Keratinocyte (primary cell): Measurements from ENCODE around the gene TMEM25. TPM values are rescaled to one million over a fixed set of nuclear protein-coding genes. Genes with fewer than 3 reads are reported as not detected.

Source experiments
- DNase-seq: peaks from one replicate; pipeline ENCODE4 v3.0.0-alpha.2; 2011; ENCODE audit warnings: low read depth, missing footprints, low spot score
- FAIRE-seq: peaks from 2 replicates; lab custom pipeline; 2011; peaks lifted over from hg19 to GRCh38; lab: Jason Lieb, UNC
- H2AFZ ChIP-seq: 2 replicates; pipeline ENCODE4 v1.6.0; 2012; ENCODE audit warnings: low read length, control low read depth, inconsistent platforms; ENCODE audit not compliant: control insufficient read depth
- H3K27ac ChIP-seq: 2 replicates; pipeline ENCODE4 v1.5.1; 2011; ENCODE audit warnings: low read length; ENCODE audit not compliant: control insufficient read depth, insufficient read depth
- H3K27me3 ChIP-seq: 3 replicates; pipeline ENCODE4 v1.6.0; 2011; ENCODE audit warnings: low read length; ENCODE audit not compliant: control insufficient read depth, insufficient read depth; ENCODE audit errors: extremely low read depth
- H3K36me3 ChIP-seq, 2 experiments: 2 replicates in 1 of 2; 3 replicates in 1 of 2; pipeline ENCODE4 v1.5.1; 2011; ENCODE audit warnings: low read length in 2 of 2, mild to moderate bottlenecking in 1 of 2; ENCODE audit not compliant: control insufficient read depth in 2 of 2, insufficient read depth in 2 of 2; ENCODE audit errors: extremely low read depth in 1 of 2
- H3K4me1 ChIP-seq: 3 replicates; pipeline ENCODE4 v1.5.1; 2011; ENCODE audit warnings: low read length; ENCODE audit not compliant: control insufficient read depth, insufficient read depth; ENCODE audit errors: extremely low read depth
- H3K4me2 ChIP-seq: 3 replicates; pipeline ENCODE4 v1.6.0; 2011; ENCODE audit warnings: low read depth, low read length; ENCODE audit not compliant: control insufficient read depth, insufficient read depth; ENCODE audit errors: extremely low read depth
- H3K4me3 ChIP-seq, 3 experiments: fragments of 200-600 bp in 1 of 3; sonication (generic) in 1 of 3; 2 replicates in 2 of 3; 3 replicates in 1 of 3; pipeline ENCODE4 v1.5.1; 2011 to 2016; ENCODE audit warnings: low read length in 3 of 3, mild to moderate bottlenecking in 3 of 3, control low read depth in 2 of 3, inconsistent platforms in 1 of 3, low read depth in 1 of 3, mixed read lengths in 1 of 3, mixed run types in 1 of 3, moderate library complexity in 1 of 3; ENCODE audit not compliant: control insufficient read depth in 2 of 3, insufficient read depth in 2 of 3; ENCODE audit errors: extremely low read depth in 1 of 3
- H3K79me2 ChIP-seq: 2 replicates; pipeline ENCODE4 v1.6.0; 2012; ENCODE audit warnings: low read length; ENCODE audit not compliant: control insufficient read depth, insufficient read depth
- H3K9ac ChIP-seq: 3 replicates; pipeline ENCODE4 v1.6.0; 2011; ENCODE audit warnings: low read length; ENCODE audit not compliant: control insufficient read depth, insufficient read depth; ENCODE audit errors: extremely low read depth
- H3K9me1 ChIP-seq: 3 replicates; pipeline ENCODE4 v1.6.0; 2011; ENCODE audit warnings: low read length; ENCODE audit not compliant: control insufficient read depth, insufficient read depth; ENCODE audit errors: extremely low read depth
- H3K9me3 ChIP-seq: 2 replicates; pipeline ENCODE4 v1.5.1; 2012; ENCODE audit warnings: low read depth, low read length; ENCODE audit not compliant: control insufficient read depth
- H4K20me1 ChIP-seq: 3 replicates; pipeline ENCODE4 v1.6.0; 2011; ENCODE audit warnings: low read length; ENCODE audit not compliant: control insufficient read depth, insufficient read depth; ENCODE audit errors: extremely low read depth
- CTCF ChIP-seq, 3 experiments: IDR thresholded peaks in 1 of 3; conservative IDR thresholded peaks in 1 of 3; optimal IDR thresholded peaks in 1 of 3; 2 replicates in 2 of 3; 3 replicates in 1 of 3; pipeline versions ENCODE3 to v1.5.1; 2011; ENCODE audit warnings: low read length in 3 of 3, mild to moderate bottlenecking in 3 of 3, moderate library complexity in 2 of 3, control low read depth in 1 of 3, inconsistent platforms in 1 of 3; ENCODE audit not compliant: insufficient read depth in 2 of 3; ENCODE audit errors: extremely low read depth in 1 of 3
- EZH2 ChIP-seq: IDR thresholded peaks from one replicate; pipeline ENCODE4 v1.6.1; 2012; ENCODE audit warnings: inconsistent platforms, mild to moderate bottlenecking, low read length, moderate library complexity
- dilution Hi-C: fragments of 300-500 bp; cut with MboI; formaldehyde crosslinking; loops from one replicate; pipeline ENCODE4 v1.7.0; 2020; ENCODE audit warnings: low sequenced_read_pairs; ENCODE audit not compliant: extremely low pct_ligation_motif_present
- polyA plus RNA-seq, 5 experiments: library from polyadenylated mRNA; depleted of rRNA in 3 of 5; stranded (reverse) in 3 of 5; stranded (forward) in 1 of 5; unstranded in 1 of 5; fragments of >200 nt; gene quantifications; 1 replicate in 1 of 5; 2 replicates in 3 of 5; 3 replicates in 1 of 5; pipeline versions ENCODE4 v1.2.1 to v1.2.3, GENCODE V29; 2011 to 2012; ENCODE audit warnings: missing spikeins in 2 of 5, low read depth in 1 of 5, low replicate concordance in 1 of 5

Gene TMEM25
- polyA plus RNA-seq, 1 donor (not counting 4 experiments of a cell fraction or from before 2014, with no cell fraction given): 12.9 TPM

- Histone ChIP-seq H3K4me1 (no peaks in the 10 kb centered on the region), H4K20me1 (no peaks in the 10 kb centered on the region), H3K36me3 (peaks cover 15 to 20% of the 10 kb centered on the region in 2 experiments), H3K79me2 (no peaks in the 10 kb centered on the region), H3K27ac (no peak overlapping the region), H3K9me1 (no peaks in the 10 kb centered on the region), H2AFZ (no peak overlapping the region), H3K9me3 (no peaks in the 10 kb centered on the region), H3K9ac (no peak overlapping the region), H3K4me2 (no peak overlapping the region), H3K27me3 (no peaks in the 10 kb centered on the region), H3K4me3 (no peak overlapping the region)
- FAIRE-seq (no peak), DNase-seq (no peak)
- dilution Hi-C loops: no loop called here
- no peak for TF ChIP-seq CTCF (optimal IDR thresholded peaks at IDR 0.05 in 1 of 3, IDR thresholded peaks at IDR 0.05 in 1 of 3, conservative IDR thresholded peaks at IDR 0.05 in 1 of 3; ENCODE audit: extremely low read depth in 1 of 3, insufficient read depth in 2 of 3, low read length in 3 of 3)
- TF ChIP-seq EZH2: no peak
Observed at GRCh38 chr11:118484405-118484804, 46.6 kb upstream of the TMEM25 start.

GRCh38 chr11:118485273-118485672 is 45.7 kb upstream of the TMEM25 start:
- Histone ChIP-seq H3K9me1 (no peaks in the 10 kb centered on the region), H3K27ac (no peak overlapping the region), H3K4me3 (no peak overlapping the region), H3K9me3 (no peaks in the 10 kb centered on the region), H3K79me2 (no peaks in the 10 kb centered on the region), H3K4me2 (no peak overlapping the region), H4K20me1 (no peaks in the 10 kb centered on the region), H3K36me3 (peaks cover 17 to 21% of the 10 kb centered on the region in 2 experiments), H3K27me3 (no peaks in the 10 kb centered on the region), H3K9ac (no peak overlapping the region), H2AFZ (no peak overlapping the region), H3K4me1 (no peaks in the 10 kb centered on the region)
- no peak for TF ChIP-seq EZH2
- TF ChIP-seq CTCF (optimal IDR thresholded peaks at IDR 0.05 in 1 of 3, IDR thresholded peaks at IDR 0.05 in 1 of 3, conservative IDR thresholded peaks at IDR 0.05 in 1 of 3; ENCODE audit: extremely low read depth in 1 of 3, insufficient read depth in 2 of 3, low read length in 3 of 3): no peak
- DNase-seq (no peak), FAIRE-seq (no peak)
- dilution Hi-C loops: no loop called here
